Measurements from ENCODE around the gene DPEP2.
"Not testable (repeated sequence)": the region's sequence is repeated elsewhere in the genome, so short reads cannot be mapped to it uniquely, and the experiment has no call there.

Gene DPEP2, protein sequence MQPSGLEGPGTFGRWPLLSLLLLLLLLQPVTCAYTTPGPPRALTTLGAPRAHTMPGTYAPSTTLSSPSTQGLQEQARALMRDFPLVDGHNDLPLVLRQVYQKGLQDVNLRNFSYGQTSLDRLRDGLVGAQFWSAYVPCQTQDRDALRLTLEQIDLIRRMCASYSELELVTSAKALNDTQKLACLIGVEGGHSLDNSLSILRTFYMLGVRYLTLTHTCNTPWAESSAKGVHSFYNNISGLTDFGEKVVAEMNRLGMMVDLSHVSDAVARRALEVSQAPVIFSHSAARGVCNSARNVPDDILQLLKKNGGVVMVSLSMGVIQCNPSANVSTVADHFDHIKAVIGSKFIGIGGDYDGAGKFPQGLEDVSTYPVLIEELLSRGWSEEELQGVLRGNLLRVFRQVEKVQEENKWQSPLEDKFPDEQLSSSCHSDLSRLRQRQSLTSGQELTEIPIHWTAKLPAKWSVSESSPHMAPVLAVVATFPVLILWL

DNA sequence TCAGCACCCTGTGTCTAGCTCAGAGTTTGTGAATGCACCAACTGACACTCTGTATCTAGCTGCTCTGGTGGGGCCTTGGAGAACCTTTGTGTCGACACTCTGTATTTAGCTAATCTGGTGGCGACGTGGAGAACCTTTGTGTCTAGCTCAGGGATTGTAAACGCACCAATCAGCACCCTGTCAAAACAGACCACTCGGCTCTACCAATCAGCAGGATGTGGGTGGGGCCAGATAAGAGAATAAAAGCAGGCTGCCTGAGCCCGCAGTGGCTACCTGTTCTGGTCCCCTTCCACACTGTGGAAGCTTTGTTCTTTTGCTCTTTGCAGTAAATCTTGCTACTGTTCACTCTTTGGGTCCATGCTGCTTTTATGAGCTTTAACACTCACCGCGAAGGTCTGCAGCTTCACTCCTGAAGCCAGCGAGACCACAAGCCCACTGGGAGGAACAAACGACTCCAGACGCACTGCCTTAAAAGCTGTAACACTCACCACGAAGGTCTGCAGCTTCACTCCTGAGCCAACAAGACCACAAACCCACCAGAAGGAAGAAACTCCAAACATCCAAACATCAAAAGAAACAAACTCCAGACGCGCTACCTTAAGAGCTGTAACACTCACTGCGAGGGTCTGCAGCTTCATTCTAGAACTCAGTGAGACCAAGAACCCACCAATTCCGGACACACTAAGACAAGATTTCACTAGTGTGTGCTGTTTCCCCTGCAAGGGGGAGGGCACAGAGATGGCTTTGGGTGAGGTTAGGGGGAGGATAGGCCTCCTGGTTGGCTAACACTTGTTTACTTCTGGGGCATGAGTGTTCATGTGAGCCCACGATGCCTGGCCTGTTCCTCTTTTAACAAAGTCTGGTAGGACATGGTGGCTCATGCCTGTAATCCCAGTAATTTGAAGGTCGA lies at the start of gene DPEP2:
DPEP2 (minus strand) TSS at position 706 of the 910 bp plus-strand sequence. CDS start 6,272 bp downstream, outside the sequence.
- H3K27me3 Mint-ChIP-seq; H3K36me3 Mint-ChIP-seq (ENCODE audit: insufficient read depth); H3K9me3 Mint-ChIP-seq: not testable (repeated sequence)
- H3K4me3 Mint-ChIP-seq: peak within 1 kb of the TSS; percentile 84
- peak in 1 of 2 donors; percentile 22 for DNase-seq (ENCODE audit: low spot score in 2 of 2)
- ATAC-seq (replicated peaks; ENCODE audit: extremely low read depth, poor library complexity, severe bottlenecking): peak; percentile 92
- H3K27ac Mint-ChIP-seq (ENCODE audit: low read depth): peak within 1 kb of the TSS; percentile 86
- H3K4me1 Mint-ChIP-seq: peaks cover 35% of the 10 kb centered on the region

DNA sequence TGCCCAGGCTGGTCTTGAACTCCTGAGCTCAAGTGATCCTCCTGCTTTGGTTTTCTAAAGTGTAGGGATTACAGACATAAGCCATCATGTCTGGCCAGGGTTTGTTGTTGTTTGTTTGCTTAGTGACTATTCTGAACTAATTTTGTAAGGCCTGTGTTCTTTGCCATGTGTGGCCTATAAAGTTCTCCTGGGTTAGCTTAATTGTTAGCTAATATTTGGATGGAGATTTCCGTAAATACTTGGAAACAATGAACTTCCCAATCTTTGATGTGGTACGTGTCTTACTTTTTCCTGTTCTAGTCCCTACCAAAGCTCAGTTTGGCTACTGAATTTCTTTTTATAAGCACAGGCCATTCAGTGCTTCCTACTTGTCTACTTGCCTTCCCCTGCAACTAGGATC lies 48.7 kb upstream of the DPEP2 start:
- Mint-ChIP-seq H3K4me3 (no peak overlapping the region), H3K36me3 (ENCODE audit: insufficient read depth) (peaks cover 15% of the 10 kb centered on the region), H3K27me3 (no peaks in the 10 kb centered on the region), H3K4me1 (no peaks in the 10 kb centered on the region), H3K27ac (ENCODE audit: low read depth) (no peak overlapping the region), H3K9me3 (no peaks in the 10 kb centered on the region)
- ATAC-seq (replicated peaks; ENCODE audit: extremely low read depth, poor library complexity, severe bottlenecking) (no peak), DNase-seq (ENCODE audit: low spot score in 2 of 2) (no peak)

DNA sequence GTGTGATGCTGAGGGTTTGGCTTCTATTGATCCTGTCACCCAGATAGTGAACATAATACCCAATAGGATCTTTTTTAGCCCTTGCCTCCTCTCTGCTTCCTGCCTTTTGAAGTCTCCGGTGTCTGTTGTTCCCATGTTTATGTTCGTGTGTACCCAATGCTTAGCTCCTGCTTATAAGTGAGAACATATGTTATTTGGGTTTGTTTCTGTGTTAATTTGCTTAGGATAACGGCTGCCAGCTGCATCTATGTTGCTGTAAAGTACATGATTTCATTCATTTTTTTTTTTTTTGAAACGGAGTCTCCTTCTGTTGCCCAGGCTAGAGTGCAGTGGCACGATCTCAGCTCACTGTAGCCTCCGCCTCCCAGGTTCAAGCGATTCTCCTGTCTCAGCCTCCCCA lies 46.8 kb upstream of the DPEP2 start:
- no peaks in the 10 kb centered on the region for H3K9me3 Mint-ChIP-seq
- no peak overlapping the region for H3K4me3 Mint-ChIP-seq
- H3K36me3 Mint-ChIP-seq (ENCODE audit: insufficient read depth): peaks cover 11% of the 10 kb centered on the region
- no peaks in the 10 kb centered on the region for H3K4me1 Mint-ChIP-seq
- no peaks in the 10 kb centered on the region for H3K27me3 Mint-ChIP-seq
- ATAC-seq (replicated peaks; ENCODE audit: extremely low read depth, poor library complexity, severe bottlenecking) (no peak), DNase-seq (ENCODE audit: low spot score in 2 of 2) (no peak)
- no peak overlapping the region for H3K27ac Mint-ChIP-seq (ENCODE audit: low read depth)

DNA sequence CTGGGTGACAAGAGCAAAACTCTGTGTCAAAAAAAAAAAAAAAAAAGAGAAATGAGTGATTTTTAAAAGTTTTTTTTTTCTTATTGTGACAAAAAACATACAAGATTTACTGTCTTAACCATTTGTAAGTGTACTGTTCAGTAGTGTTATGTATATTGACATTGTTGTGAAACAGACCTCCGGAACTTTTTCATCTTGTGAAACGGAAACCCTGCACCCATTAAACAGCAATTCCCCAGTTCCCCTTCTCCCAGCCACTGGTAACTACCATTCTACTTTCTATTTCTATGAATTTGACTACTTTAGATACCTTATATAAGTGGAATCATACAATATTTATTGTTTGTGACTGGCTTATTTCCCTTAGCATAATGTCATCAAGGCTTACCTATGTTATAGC lies 42.5 kb upstream of the DPEP2 start:
- Mint-ChIP-seq H3K36me3 (ENCODE audit: insufficient read depth) (peaks cover 2% of the 10 kb centered on the region), H3K4me1 (peaks cover 9% of the 10 kb centered on the region), H3K9me3 (no peaks in the 10 kb centered on the region), H3K27me3 (no peaks in the 10 kb centered on the region), H3K4me3 (no peak overlapping the region), H3K27ac (ENCODE audit: low read depth) (no peak overlapping the region)
- ATAC-seq (replicated peaks; ENCODE audit: extremely low read depth, poor library complexity, severe bottlenecking) (no peak), DNase-seq (ENCODE audit: low spot score in 2 of 2) (no peak)

DNA sequence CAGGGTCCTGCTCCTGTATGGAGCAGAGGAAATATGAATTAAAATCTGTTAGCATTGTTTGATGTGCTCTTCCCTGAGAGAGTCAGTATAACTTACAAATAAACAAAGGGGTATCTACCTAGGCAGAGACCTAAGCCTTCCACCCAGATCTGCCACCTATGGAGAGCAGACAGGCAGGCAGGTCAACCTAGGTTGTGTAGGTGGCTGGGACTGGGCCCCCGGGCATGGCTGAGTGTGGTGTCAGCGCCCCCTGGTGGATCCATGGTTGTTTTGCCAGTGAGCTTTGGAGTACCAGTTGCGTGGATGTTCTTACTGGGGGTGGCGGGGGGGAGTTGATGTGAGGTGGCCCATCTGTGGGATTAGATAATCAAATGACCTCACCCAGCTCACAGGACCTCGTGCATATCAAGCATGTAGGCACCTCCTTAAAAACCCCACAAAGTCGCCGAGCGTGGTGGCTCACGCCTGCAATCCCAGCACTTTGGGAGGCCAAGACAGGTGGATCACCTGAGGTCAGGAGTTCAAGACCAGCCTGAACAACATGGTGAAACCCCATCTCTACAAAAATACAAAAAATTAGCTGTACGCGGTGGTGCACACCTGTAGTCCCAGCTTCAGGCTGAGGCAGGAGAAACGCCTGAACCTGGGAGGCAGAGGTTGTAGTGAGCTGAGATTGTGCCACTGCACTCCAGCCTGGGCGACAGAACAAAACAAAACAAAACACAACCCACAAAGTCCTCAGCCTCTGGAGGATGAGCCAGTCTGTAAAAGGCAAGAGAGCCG lies 41.4 kb upstream of the DPEP2 start:
- H3K4me3 Mint-ChIP-seq: peak overlapping the region; percentile 29
- peaks cover 13% of the 10 kb centered on the region for H3K4me1 Mint-ChIP-seq
- ATAC-seq (replicated peaks; ENCODE audit: extremely low read depth, poor library complexity, severe bottlenecking) (peak; percentile 92), DNase-seq (ENCODE audit: low spot score in 2 of 2) (peak; percentile 83 to 89)
- H3K27me3 Mint-ChIP-seq: no peaks in the 10 kb centered on the region
- no peak overlapping the region for H3K27ac Mint-ChIP-seq (ENCODE audit: low read depth)
- H3K36me3 Mint-ChIP-seq (ENCODE audit: insufficient read depth): peaks cover 2% of the 10 kb centered on the region
- H3K9me3 Mint-ChIP-seq: no peaks in the 10 kb centered on the region

DNA sequence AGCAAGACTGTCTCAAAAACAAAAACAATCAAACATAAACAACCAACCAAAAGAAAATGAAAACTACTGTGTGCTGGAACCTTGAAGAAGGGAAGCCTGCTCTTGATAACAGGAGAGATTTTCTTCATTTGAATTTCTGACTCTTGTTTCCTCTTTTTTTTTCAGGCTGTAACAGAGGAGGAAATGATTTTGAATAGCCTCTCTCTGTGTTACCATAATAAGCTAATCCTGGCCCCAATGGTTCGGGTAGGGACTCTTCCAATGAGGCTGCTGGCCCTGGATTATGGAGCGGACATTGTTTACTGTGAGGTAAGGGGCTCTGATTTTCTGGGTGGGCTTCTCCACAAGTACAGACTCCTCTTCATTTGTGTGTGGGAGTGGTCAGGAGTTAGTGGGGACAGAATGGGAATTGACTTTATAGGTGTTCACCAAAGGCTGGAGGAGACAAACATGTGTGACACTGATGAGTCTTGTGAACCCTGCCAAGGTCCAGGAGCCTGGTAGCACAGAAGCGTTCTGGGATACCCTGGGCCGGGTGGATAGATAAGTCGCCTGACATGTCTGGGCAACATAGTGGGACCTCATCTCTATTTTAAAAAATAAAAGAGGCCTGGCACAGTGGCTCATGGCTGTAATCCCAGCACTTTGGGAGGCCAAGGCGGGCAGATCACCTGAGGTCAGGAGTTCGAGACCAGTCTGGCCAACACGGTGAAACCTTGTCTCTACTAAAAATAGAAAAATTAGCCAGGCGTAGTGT lies 38.7 kb upstream of the DPEP2 start:
- H3K27me3 Mint-ChIP-seq: no peaks in the 10 kb centered on the region
- no peak overlapping the region for H3K4me3 Mint-ChIP-seq
- H3K27ac Mint-ChIP-seq (ENCODE audit: low read depth): no peak overlapping the region
- no peaks in the 10 kb centered on the region for H3K9me3 Mint-ChIP-seq
- ATAC-seq (replicated peaks; ENCODE audit: extremely low read depth, poor library complexity, severe bottlenecking) (no peak), DNase-seq (ENCODE audit: low spot score in 2 of 2) (no peak)
- H3K4me1 Mint-ChIP-seq: peaks cover 14% of the 10 kb centered on the region
- peaks cover 2% of the 10 kb centered on the region for H3K36me3 Mint-ChIP-seq (ENCODE audit: insufficient read depth)

DNA sequence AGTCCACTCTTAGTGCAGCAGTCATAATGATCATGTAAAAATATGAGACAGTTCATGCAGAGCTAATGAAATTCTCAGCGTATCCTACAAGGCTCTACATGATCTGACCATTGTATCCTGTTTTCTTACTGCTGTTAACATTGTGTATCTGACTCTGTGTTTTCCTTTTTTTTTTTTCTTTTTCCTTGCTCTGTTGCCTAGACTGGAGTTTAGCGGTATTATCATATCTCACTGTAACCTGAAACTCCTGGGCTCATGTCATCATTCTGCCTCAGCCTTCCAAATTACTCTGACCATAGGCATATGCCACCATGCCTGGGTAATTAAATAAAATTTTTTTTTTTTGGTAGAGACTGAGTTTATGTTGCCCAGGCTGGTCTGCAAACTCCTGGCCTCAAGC lies 35.9 kb upstream of the DPEP2 start:
- H3K36me3 Mint-ChIP-seq (ENCODE audit: insufficient read depth): peaks cover 4% of the 10 kb centered on the region
- no peak overlapping the region for H3K4me3 Mint-ChIP-seq

DNA sequence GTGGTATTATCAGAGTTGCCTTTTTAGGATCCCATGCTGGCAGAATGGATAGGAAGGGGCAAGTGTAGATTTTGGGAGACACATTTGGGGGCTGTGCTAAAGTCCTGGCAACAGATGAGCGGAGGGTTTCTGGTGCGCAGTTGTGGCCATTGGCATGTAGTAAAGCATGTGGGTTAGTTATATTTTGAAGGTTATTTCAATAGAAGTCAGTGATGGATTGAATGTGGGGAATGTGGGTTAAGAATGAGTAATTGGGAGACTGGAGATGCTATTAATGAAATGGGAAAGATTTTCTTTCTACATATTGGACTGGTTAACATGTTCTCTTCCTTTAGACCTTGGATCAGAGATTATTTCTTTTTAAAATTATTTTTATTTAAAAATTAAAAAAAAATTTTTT lies 33.8 kb upstream of the DPEP2 start:
- Mint-ChIP-seq H3K4me3 (no peak overlapping the region), H3K36me3 (ENCODE audit: insufficient read depth) (peaks cover 7% of the 10 kb centered on the region), H3K9me3 (no peaks in the 10 kb centered on the region), H3K4me1 (peaks cover 22% of the 10 kb centered on the region), H3K27ac (ENCODE audit: low read depth) (peak overlapping the region; percentile 54), H3K27me3 (no peaks in the 10 kb centered on the region)
- no peak for ATAC-seq (replicated peaks; ENCODE audit: extremely low read depth, poor library complexity, severe bottlenecking)
- no peak for DNase-seq (ENCODE audit: low spot score in 2 of 2)

More for the DNA sequence above, 35.9 kb upstream of the DPEP2 start:
- no peaks in the 10 kb centered on the region for H3K27me3 Mint-ChIP-seq
- peaks cover 23% of the 10 kb centered on the region for H3K4me1 Mint-ChIP-seq
- ATAC-seq (replicated peaks; ENCODE audit: extremely low read depth, poor library complexity, severe bottlenecking) (no peak), DNase-seq (ENCODE audit: low spot score in 2 of 2) (no peak)
- H3K9me3 Mint-ChIP-seq: no peaks in the 10 kb centered on the region
- no peak overlapping the region for H3K27ac Mint-ChIP-seq (ENCODE audit: low read depth)

DNA sequence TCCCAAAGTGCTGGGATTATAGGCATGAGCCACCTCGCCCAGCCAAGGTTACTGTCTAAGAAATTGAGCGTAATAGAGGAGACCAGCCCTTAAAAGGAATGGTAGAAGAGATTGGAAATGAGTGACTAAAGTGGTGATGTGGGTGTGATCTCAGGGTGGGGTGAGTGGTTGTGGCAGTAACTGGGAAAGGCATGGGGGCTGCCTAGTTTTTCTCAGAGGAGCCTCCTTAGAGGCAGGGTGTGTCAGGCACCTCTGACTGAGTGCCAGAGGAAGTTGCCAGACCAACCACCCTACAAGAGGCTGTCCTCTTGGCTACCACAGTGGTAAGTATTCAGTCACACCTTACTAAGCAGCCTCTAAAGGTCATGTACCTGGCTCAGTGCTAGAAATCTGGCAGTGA lies 32.7 kb upstream of the DPEP2 start:
- Mint-ChIP-seq H3K27ac (ENCODE audit: low read depth) (peak overlapping the region; percentile 54), H3K36me3 (ENCODE audit: insufficient read depth) (peaks cover 9% of the 10 kb centered on the region), H3K4me1 (peaks cover 28% of the 10 kb centered on the region), H3K9me3 (no peaks in the 10 kb centered on the region), H3K27me3 (no peaks in the 10 kb centered on the region), H3K4me3 (peak overlapping the region; percentile 5)
- DNase-seq (ENCODE audit: low spot score in 2 of 2) (no peak), ATAC-seq (replicated peaks; ENCODE audit: extremely low read depth, poor library complexity, severe bottlenecking) (no peak)

DNA sequence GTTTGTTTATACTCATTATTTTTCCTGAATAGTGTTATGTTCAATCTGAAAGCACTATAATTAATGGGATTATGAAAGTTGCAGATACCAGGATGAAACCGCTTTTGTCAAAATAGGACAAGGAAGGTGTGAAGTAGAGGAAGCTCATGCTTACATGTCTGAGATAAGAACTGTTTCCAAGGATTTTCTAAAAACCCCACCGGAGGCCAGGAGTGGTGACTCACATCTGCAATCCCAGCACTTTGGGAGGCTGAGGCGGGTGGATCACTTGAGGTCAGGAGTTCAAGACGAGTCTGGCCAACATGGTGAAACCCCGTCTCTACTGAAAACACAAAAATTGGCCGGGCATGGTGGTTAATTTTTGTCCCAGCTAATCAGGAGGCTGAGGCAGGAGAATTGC lies 30.8 kb upstream of the DPEP2 start:
- H3K9me3 Mint-ChIP-seq; H3K27ac Mint-ChIP-seq (ENCODE audit: low read depth); H3K36me3 Mint-ChIP-seq (ENCODE audit: insufficient read depth); ATAC-seq (replicated peaks; ENCODE audit: extremely low read depth, poor library complexity, severe bottlenecking); H3K27me3 Mint-ChIP-seq; DNase-seq (ENCODE audit: low spot score in 2 of 2); H3K4me3 Mint-ChIP-seq: not testable (repeated sequence)
- peaks cover 22% of the 10 kb centered on the region for H3K4me1 Mint-ChIP-seq

DNA sequence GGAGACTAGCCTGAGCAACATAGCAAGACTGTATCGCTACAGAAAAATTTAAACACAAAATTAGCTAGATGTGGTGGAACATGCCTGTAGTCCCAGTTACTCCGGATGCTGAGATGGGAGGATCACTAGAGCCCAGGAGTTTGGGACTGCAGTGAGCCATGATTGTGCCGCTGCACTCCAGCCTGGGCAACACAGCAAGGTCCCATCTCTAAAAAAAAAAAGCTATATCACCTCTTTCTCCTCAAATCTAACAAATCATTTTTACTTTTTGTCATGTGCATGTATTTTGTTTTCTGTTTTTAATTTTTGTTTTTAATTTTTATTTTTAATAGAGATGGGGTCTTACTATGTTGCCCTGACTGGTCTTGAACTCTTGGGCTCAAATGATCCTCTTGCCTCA lies 29.7 kb upstream of the DPEP2 start:
- Mint-ChIP-seq H3K27me3 (no peaks in the 10 kb centered on the region), H3K36me3 (ENCODE audit: insufficient read depth) (peaks cover 11% of the 10 kb centered on the region), H3K4me3 (no peak overlapping the region), H3K27ac (ENCODE audit: low read depth) (no peak overlapping the region), H3K4me1 (peaks cover 22% of the 10 kb centered on the region), H3K9me3 (no peaks in the 10 kb centered on the region)
- DNase-seq (ENCODE audit: low spot score in 2 of 2) (no peak), ATAC-seq (replicated peaks; ENCODE audit: extremely low read depth, poor library complexity, severe bottlenecking) (no peak)
